Ectodermal cell (in vitro differentiated cells): ENCODE measurements around the gene SLC27A6.
"Not testable (repeated sequence)": the region's sequence is repeated elsewhere in the genome, so short reads cannot be mapped to it uniquely, and the experiment has no call there.

Source experiments
- H3K27ac ChIP-seq: 2 replicates; pipeline ENCODE4 v1.7.0; 2013; ENCODE audit warnings: mild to moderate bottlenecking, low read depth, low read length; ENCODE audit not compliant: insufficient read depth, poor library complexity, severe bottlenecking
- H3K27me3 ChIP-seq: 2 replicates; pipeline ENCODE4 v1.7.0; 2013; ENCODE audit warnings: mild to moderate bottlenecking, low read length; ENCODE audit not compliant: insufficient read depth, control insufficient read depth, poor library complexity, severe bottlenecking
- H3K36me3 ChIP-seq: one replicate; pipeline ENCODE4 v1.7.0; 2013; ENCODE audit warnings: low read length; ENCODE audit not compliant: control insufficient read depth, insufficient read depth
- H3K4me1 ChIP-seq: one replicate; pipeline ENCODE4 v1.7.0; 2013; ENCODE audit warnings: low read length; ENCODE audit not compliant: control insufficient read depth, insufficient read depth
- H3K4me3 ChIP-seq: 2 replicates; pipeline ENCODE4 v1.7.0; 2013; ENCODE audit warnings: low read depth, low read length, control low read depth; ENCODE audit not compliant: insufficient read depth
- H3K9me3 ChIP-seq: 2 replicates; pipeline ENCODE4 v1.7.0; 2013; ENCODE audit warnings: mild to moderate bottlenecking, low read length, moderate library complexity; ENCODE audit not compliant: control insufficient read depth
- WGBS, 2 experiments: methylation state at CpG; one replicate each; pipeline ENCODE4 v1.1.7; 2013; ENCODE audit warnings: missing lambda C conversion rate in 2 of 2; 5-methylcytosine and 5-hydroxymethylcytosine counted together

SLC27A6 gene

GRCh38 chr5:129027260-129027659, 62.0 kb downstream of the SLC27A6 start:
- WGBS, 2 experiments: 91 to 92% methylated on average over 1 of the region's 1 CpG
- Histone ChIP-seq H3K4me3 (no peak overlapping the region), H3K36me3 (no peaks in the 10 kb centered on the region), H3K27ac (no peak overlapping the region), H3K9me3 (no peaks in the 10 kb centered on the region), H3K4me1 (no peaks in the 10 kb centered on the region), H3K27me3 (no peaks in the 10 kb centered on the region)

- Histone ChIP-seq H3K9me3 (no peaks in the 10 kb centered on the region), H3K36me3 (no peaks in the 10 kb centered on the region), H3K4me1 (no peaks in the 10 kb centered on the region), H3K27me3 (no peaks in the 10 kb centered on the region), H3K27ac (no peak overlapping the region), H3K4me3 (no peak overlapping the region)
These were observed 66.8 kb downstream of the SLC27A6 start for GRCh38 chr5:129031886-129032683.

GRCh38 chr5:129036257-129036656, 71.0 kb downstream of the SLC27A6 start:
- H3K4me3 ChIP-seq, H3K36me3 ChIP-seq, H3K27ac ChIP-seq, H3K4me1 ChIP-seq, H3K9me3 ChIP-seq, H3K27me3 ChIP-seq: not testable (repeated sequence)
- 95 to 98% methylated on average over 3 of the region's 3 CpGs for WGBS, 2 experiments

- no peaks in the 10 kb centered on the region for H3K27me3 ChIP-seq
- H3K4me1 ChIP-seq: no peaks in the 10 kb centered on the region
- no peak overlapping the region for H3K27ac ChIP-seq
- no peak overlapping the region for H3K4me3 ChIP-seq
- H3K9me3 ChIP-seq: no peaks in the 10 kb centered on the region
- WGBS, 2 experiments: 75 to 85% methylated on average over 3 to 4 of the region's 4 CpGs
- H3K36me3 ChIP-seq: no peaks in the 10 kb centered on the region
These were observed 76.1 kb downstream of the SLC27A6 start for GRCh38 chr5:129041196-129041881.

GRCh38 chr5:129042306-129042705, 77.0 kb downstream of the SLC27A6 start:
- no peaks in the 10 kb centered on the region for H3K36me3 ChIP-seq
- H3K27me3 ChIP-seq: no peaks in the 10 kb centered on the region
- H3K9me3 ChIP-seq: no peaks in the 10 kb centered on the region
- H3K27ac ChIP-seq: no peak overlapping the region
- H3K4me3 ChIP-seq: no peak overlapping the region
- 90 to 92% methylated on average over 4 of the region's 4 CpGs for WGBS, 2 experiments
- no peaks in the 10 kb centered on the region for H3K4me1 ChIP-seq

- no peaks in the 10 kb centered on the region for H3K9me3 ChIP-seq
- H3K36me3 ChIP-seq: no peaks in the 10 kb centered on the region
- no peak overlapping the region for H3K4me3 ChIP-seq
- H3K27me3 ChIP-seq: no peaks in the 10 kb centered on the region
- H3K27ac ChIP-seq: no peak overlapping the region
- no peaks in the 10 kb centered on the region for H3K4me1 ChIP-seq
- 30 to 60% methylated on average over 1 of the region's 1 CpG for WGBS, 2 experiments
These were observed 78.6 kb downstream of the SLC27A6 start for GRCh38 chr5:129043894-129044293.

- no peak overlapping the region for H3K27ac ChIP-seq
- no peaks in the 10 kb centered on the region for H3K4me1 ChIP-seq
- H3K27me3 ChIP-seq: no peaks in the 10 kb centered on the region
- H3K36me3 ChIP-seq: no peaks in the 10 kb centered on the region
- no peaks in the 10 kb centered on the region for H3K9me3 ChIP-seq
- H3K4me3 ChIP-seq: no peak overlapping the region
These were observed 80.9 kb downstream of the SLC27A6 start for GRCh38 chr5:129046151-129046550.

GRCh38 chr5:129048509-129048908, 83.2 kb downstream of the SLC27A6 start:
- no peaks in the 10 kb centered on the region for H3K9me3 ChIP-seq
- H3K4me1 ChIP-seq: no peaks in the 10 kb centered on the region
- no peak overlapping the region for H3K27ac ChIP-seq
- H3K36me3 ChIP-seq: no peaks in the 10 kb centered on the region
- 65 to 82% methylated on average over 1 to 2 of the region's 2 CpGs for WGBS, 2 experiments
- no peak overlapping the region for H3K4me3 ChIP-seq
- H3K27me3 ChIP-seq: no peaks in the 10 kb centered on the region

- WGBS, 2 experiments: 88% methylated on average over 2 of the region's 2 CpGs; no CpG with 5 or more reads in 1 of the 2 experiments
- H3K27ac ChIP-seq: no peak overlapping the region
- no peaks in the 10 kb centered on the region for H3K4me1 ChIP-seq
- H3K9me3 ChIP-seq: no peaks in the 10 kb centered on the region
- H3K36me3 ChIP-seq: no peaks in the 10 kb centered on the region
- H3K4me3 ChIP-seq: no peak overlapping the region
- no peaks in the 10 kb centered on the region for H3K27me3 ChIP-seq
These were observed 84.0 kb downstream of the SLC27A6 start for GRCh38 chr5:129049126-129049799.

- Histone ChIP-seq H3K4me1 (no peaks in the 10 kb centered on the region), H3K36me3 (no peaks in the 10 kb centered on the region)
- 94% methylated on average over 2 to 4 of the region's 4 CpGs for WGBS, 2 experiments
These were observed 86.0 kb downstream of the SLC27A6 start for GRCh38 chr5:129051283-129051682.

More at GRCh38 chr5:129051283-129051682, 86.0 kb downstream of the SLC27A6 start:
- H3K27ac ChIP-seq: no peak overlapping the region
- no peaks in the 10 kb centered on the region for H3K9me3 ChIP-seq
- H3K4me3 ChIP-seq: no peak overlapping the region
- no peaks in the 10 kb centered on the region for H3K27me3 ChIP-seq
